ENCODE results near the gene ZNF248. TPM values are rescaled to one million over a fixed set of nuclear protein-coding genes. Genes with fewer than 3 reads are reported as not detected.
"Not testable (repeated sequence)": the region's sequence is repeated elsewhere in the genome, so short reads cannot be mapped to it uniquely, and the experiment has no call there.

ZNF248 gene
- polyA plus RNA-seq, 1 experiment: 10.2 TPM

DNA sequence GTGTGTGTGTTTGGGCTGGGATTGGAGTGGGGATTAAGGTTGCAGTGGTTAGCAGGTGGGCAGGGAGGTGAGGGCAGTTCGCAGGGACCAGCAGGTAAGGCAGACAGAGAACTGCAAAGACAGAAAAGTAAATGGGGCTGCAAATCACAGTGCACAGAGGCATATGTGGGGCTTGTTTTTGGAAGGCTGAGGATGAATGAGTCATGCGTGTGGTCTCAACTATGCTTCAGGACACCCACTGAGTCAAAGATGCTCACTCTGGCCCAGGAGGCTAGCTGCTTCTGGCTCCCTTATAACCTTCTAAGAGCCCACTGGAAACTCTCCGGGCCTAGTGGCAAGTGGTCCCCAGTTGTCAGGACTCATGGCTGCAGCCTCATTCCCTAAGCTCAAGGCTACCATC is 118.2 kb downstream of the ZNF248 start:
- POLR2A ChIA-PET: no interaction called here
- Histone ChIP-seq H3K4me3 (ENCODE audit: low read depth, low read length) (no peak overlapping the region), H3K27me3 (ENCODE audit: control insufficient read depth, insufficient read depth, low read length) (no peaks in the 10 kb centered on the region), H3K27ac (ENCODE audit: low read depth, low read length) (no peak overlapping the region), H3K9me3 (ENCODE audit: control insufficient read depth, insufficient read depth, low read length) (peaks cover 52% of the 10 kb centered on the region)
- CTCF ChIA-PET: no interaction called here
- DNase-seq (ENCODE audit: low read depth, low spot score): no peak
- TF ChIP-seq, protein P1, sequence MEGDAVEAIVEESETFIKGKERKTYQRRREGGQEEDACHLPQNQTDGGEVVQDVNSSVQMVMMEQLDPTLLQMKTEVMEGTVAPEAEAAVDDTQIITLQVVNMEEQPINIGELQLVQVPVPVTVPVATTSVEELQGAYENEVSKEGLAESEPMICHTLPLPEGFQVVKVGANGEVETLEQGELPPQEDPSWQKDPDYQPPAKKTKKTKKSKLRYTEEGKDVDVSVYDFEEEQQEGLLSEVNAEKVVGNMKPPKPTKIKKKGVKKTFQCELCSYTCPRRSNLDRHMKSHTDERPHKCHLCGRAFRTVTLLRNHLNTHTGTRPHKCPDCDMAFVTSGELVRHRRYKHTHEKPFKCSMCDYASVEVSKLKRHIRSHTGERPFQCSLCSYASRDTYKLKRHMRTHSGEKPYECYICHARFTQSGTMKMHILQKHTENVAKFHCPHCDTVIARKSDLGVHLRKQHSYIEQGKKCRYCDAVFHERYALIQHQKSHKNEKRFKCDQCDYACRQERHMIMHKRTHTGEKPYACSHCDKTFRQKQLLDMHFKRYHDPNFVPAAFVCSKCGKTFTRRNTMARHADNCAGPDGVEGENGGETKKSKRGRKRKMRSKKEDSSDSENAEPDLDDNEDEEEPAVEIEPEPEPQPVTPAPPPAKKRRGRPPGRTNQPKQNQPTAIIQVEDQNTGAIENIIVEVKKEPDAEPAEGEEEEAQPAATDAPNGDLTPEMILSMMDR (IDR thresholded peaks at IDR 0.05; ENCODE audit: low read depth, low read length): no peak

DNA sequence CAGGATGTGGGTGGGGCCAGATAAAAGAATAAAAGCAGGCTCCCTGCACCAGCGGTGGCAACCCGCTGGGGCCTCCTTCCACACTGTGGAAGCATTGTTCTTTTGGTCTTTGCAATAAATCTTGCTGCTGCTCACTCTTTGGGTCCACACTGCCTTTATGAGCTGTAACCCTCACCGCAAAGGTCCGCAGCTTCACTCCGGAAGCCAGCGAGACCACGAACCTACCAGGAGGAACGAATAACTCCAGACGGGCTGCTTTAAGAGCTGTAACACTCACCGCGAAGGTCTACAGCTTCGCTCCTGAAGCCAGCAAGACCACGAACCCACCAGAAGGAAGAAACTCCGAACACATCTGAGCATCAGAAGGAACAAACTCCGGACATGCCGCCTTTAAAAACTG is 119.2 kb downstream of the ZNF248 start:
- H3K4me3 ChIP-seq (ENCODE audit: low read depth, low read length); DNase-seq (ENCODE audit: low read depth, low spot score); H3K27me3 ChIP-seq (ENCODE audit: control insufficient read depth, insufficient read depth, low read length); POLR2A ChIA-PET; H3K27ac ChIP-seq (ENCODE audit: low read depth, low read length); CTCF ChIA-PET: not testable (repeated sequence)
- H3K9me3 ChIP-seq (ENCODE audit: control insufficient read depth, insufficient read depth, low read length): peaks cover 52% of the 10 kb centered on the region

DNA sequence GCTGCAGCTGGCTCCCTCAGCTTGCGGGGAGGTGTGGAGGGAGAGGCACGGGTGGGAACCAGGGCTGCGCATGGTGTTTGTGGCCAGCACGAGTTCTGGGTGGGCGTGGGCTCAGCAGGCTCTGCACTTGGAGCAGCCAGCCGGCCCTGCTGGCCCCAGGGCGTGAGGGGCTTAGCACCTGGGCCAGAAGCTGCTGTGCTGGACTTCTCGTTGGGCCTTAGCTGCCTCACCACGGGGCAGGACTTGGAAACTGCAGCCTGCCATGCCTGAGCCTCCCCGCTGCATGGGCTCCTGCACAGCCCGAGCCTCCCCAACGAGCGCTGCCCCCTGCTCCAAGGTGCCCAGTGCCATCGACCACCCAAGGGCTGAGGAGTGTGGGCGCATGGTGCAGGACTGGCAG is 120.1 kb downstream of the ZNF248 start:
- Histone ChIP-seq H3K9me3 (ENCODE audit: control insufficient read depth, insufficient read depth, low read length) (peaks cover 49% of the 10 kb centered on the region), H3K27me3 (ENCODE audit: control insufficient read depth, insufficient read depth, low read length) (no peaks in the 10 kb centered on the region), H3K4me3 (ENCODE audit: low read depth, low read length) (no peak overlapping the region), H3K27ac (ENCODE audit: low read depth, low read length) (no peak overlapping the region)
- no peak for DNase-seq (ENCODE audit: low read depth, low spot score)
- ChIA-PET CTCF (no interaction called here), POLR2A (no interaction called here)
- TF ChIP-seq, protein P1 (IDR thresholded peaks at IDR 0.05; ENCODE audit: low read depth, low read length): no peak

DNA sequence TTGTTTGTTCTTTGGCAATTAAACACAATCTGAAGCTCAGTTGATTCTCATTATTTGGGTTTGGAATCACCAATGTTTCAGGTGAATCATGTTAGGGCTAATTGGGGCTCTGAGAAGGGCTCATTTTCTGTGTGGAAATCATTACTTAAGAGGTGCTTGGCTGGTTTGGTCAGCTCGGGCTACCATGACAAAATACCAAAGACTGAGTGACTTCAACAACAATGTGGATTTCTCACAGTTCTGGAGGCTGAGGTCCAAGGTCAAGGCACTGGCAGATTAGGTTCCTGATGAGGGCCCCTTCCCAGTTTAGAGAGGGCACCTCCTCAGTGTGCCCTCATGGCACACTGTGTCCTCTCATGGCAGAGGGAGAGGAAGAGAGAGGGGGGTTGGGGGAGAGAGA is 121.3 kb downstream of the ZNF248 start:
- no peak overlapping the region for H3K4me3 ChIP-seq (ENCODE audit: low read depth, low read length)
- ChIA-PET CTCF (no interaction called here), POLR2A (no interaction called here)
- peaks cover 37% of the 10 kb centered on the region for H3K9me3 ChIP-seq (ENCODE audit: control insufficient read depth, insufficient read depth, low read length)
- TF ChIP-seq, protein P1 (IDR thresholded peaks at IDR 0.05; ENCODE audit: low read depth, low read length): no peak
- no peak overlapping the region for H3K27ac ChIP-seq (ENCODE audit: low read depth, low read length)
- DNase-seq (ENCODE audit: low read depth, low spot score): no peak
- no peaks in the 10 kb centered on the region for H3K27me3 ChIP-seq (ENCODE audit: control insufficient read depth, insufficient read depth, low read length)

DNA sequence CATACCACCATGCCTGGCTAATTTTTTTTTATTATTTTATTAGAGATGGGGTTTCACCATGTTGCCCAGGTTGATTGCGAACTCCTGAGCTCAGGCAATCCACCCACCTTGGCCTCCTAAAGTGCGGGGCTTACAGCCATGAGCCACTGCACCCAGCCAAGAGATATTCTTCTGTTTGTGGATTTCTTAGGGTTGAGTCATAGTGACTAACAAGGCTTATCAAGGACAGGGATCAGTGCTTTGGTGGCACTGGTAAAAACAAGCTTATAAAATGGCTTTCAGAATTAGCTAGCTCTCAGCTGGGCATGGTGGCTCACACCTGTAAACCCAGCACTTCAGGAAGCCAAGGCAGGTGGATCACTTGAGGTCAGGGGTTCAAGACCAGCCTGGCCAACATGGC is 122.4 kb downstream of the ZNF248 start:
- H3K4me3 ChIP-seq (ENCODE audit: low read depth, low read length): no peak overlapping the region
- TF ChIP-seq, protein P1 (IDR thresholded peaks at IDR 0.05; ENCODE audit: low read depth, low read length): no peak
- ChIA-PET CTCF (no interaction called here), POLR2A (no interaction called here)
- H3K27ac ChIP-seq (ENCODE audit: low read depth, low read length): no peak overlapping the region
- DNase-seq (ENCODE audit: low read depth, low spot score): no peak
- H3K9me3 ChIP-seq (ENCODE audit: control insufficient read depth, insufficient read depth, low read length): peaks cover 31% of the 10 kb centered on the region
- H3K27me3 ChIP-seq (ENCODE audit: control insufficient read depth, insufficient read depth, low read length): no peaks in the 10 kb centered on the region

Other genes starting within 250 kb of the ZNF248 start
- gene ZNF25, start 119.0 kb upstream of the ZNF248 start, polyA plus RNA-seq (2011; rRNA removed): 8.2 and 10.9 TPM in 2 replicates
- gene ZNF33A, start 153.1 kb upstream of the ZNF248 start, polyA plus RNA-seq (2011; rRNA removed): 7.4 and 10.5 TPM in 2 replicates
- 7.9 and 10.7 TPM in 2 replicates for gene ZNF37A, start 236.7 kb upstream of the ZNF248 start, polyA plus RNA-seq (2011; rRNA removed)

Data from AG04450 (cell line).